Activated T-cell treated with anti-CD3 and anti-CD28 coated beads for 24 hours (primary cell): Measurements from ENCODE around the gene TMEM9.

Experiments
- DNase-seq: peaks from one replicate; pipeline ENCODE4 v3.0.0-alpha.2; 2020; ENCODE audit warnings: low read depth

Gene TMEM9

GRCh38 chr1:201154389-201155165 lies at the start of gene TMEM9:
Gene TMEM9 (minus strand): TSS chr1:201154474. CDS start chr1:201153923, 551 bp downstream.
- DNase-seq: peak; percentile 97

- DNase-seq: no peak
These were observed 44.3 kb upstream of the TMEM9 start for GRCh38 chr1:201198598-201198997.

GRCh38 chr1:201194046-201194445 lies 39.8 kb upstream of the TMEM9 start:
- DNase-seq: no peak

- DNase-seq: no peak
These were observed 38.1 kb upstream of the TMEM9 start for GRCh38 chr1:201192261-201192788.

- peak; percentile 41 for DNase-seq
These were observed 37.5 kb upstream of the TMEM9 start for GRCh38 chr1:201191653-201192260.

- no peak for DNase-seq
These were observed 36.4 kb upstream of the TMEM9 start, which contains the start of gene IGFN1 for GRCh38 chr1:201190624-201191051. Gene IGFN1 (plus strand): TSS chr1:201190824. CDS start chr1:201193294, 2,470 bp downstream.

- DNase-seq: no peak
These were observed 35.7 kb upstream of the TMEM9 start for GRCh38 chr1:201190005-201190404.

GRCh38 chr1:201189085-201189484 lies 34.8 kb upstream of the TMEM9 start:
- no peak for DNase-seq

GRCh38 chr1:201186192-201186591 lies 31.9 kb upstream of the TMEM9 start:
- DNase-seq: no peak

- no peak for DNase-seq
These were observed 31.4 kb upstream of the TMEM9 start for GRCh38 chr1:201185527-201186128.

GRCh38 chr1:201185123-201185453 lies 30.8 kb upstream of the TMEM9 start:
- DNase-seq: no peak

GRCh38 chr1:201184307-201185122 lies 30.2 kb upstream of the TMEM9 start:
- no peak for DNase-seq

GRCh38 chr1:201183753-201184152 lies 29.5 kb upstream of the TMEM9 start:
- no peak for DNase-seq

GRCh38 chr1:201183209-201183608 lies 28.9 kb upstream of the TMEM9 start:
- no peak for DNase-seq

- DNase-seq: no peak
These were observed 27.5 kb upstream of the TMEM9 start for GRCh38 chr1:201181726-201182125.

GRCh38 chr1:201181323-201181722 lies 27.0 kb upstream of the TMEM9 start:
- DNase-seq: no peak

- DNase-seq: no peak
These were observed 26.6 kb upstream of the TMEM9 start for GRCh38 chr1:201180901-201181300.

- DNase-seq: no peak
These were observed 25.9 kb upstream of the TMEM9 start for GRCh38 chr1:201180141-201180540.

- DNase-seq: no peak
These were observed 24.4 kb upstream of the TMEM9 start for GRCh38 chr1:201178718-201179117.

GRCh38 chr1:201176940-201177339 lies 22.7 kb upstream of the TMEM9 start:
- DNase-seq: no peak

- DNase-seq: no peak
These were observed 21.7 kb upstream of the TMEM9 start for GRCh38 chr1:201175820-201176500.

- no peak for DNase-seq
These were observed 19.5 kb upstream of the TMEM9 start for GRCh38 chr1:201173736-201174135.
